ENCODE data around the gene HDAC4. TPM values are rescaled to one million over a fixed set of nuclear protein-coding genes. Genes with fewer than 3 reads are reported as not detected.

Gene HDAC4
- total and polyA plus RNA-seq, 4 donors: 2.9 to 37.2 (median 4.4) TPM

- Histone ChIP-seq H3K27me3 (ENCODE audit: control insufficient read depth in 4 of 4, insufficient read depth in 4 of 4, low read length in 3 of 4) (no peaks in the 10 kb centered on the region), H3K36me3 (ENCODE audit: control insufficient read depth in 4 of 4, insufficient read depth in 3 of 4, low read depth in 1 of 4, low read length in 3 of 4) (peaks cover 0 to 2% (median 0%) of the 10 kb centered on the region in 4 donors), H3K27ac (ENCODE audit: low read depth in 1 of 2, low read length in 2 of 2) (no peak overlapping the region), H3K4me3 (ENCODE audit: low read depth in 1 of 3, low read length in 3 of 3) (no peak overlapping the region), H3K9ac (ENCODE audit: low read depth in 1 of 2, low read length in 2 of 2) (no peak overlapping the region), H3K4me1 (ENCODE audit: control insufficient read depth in 4 of 4, insufficient read depth in 4 of 4, low read length in 3 of 4) (no peaks in the 10 kb centered on the region), H3K9me3 (ENCODE audit: control insufficient read depth in 4 of 4, low read length in 3 of 4) (no peaks in the 10 kb centered on the region)
- TF ChIP-seq FOXA2 (IDR thresholded peaks at IDR 0.05) (no peak), HNF4G (IDR thresholded peaks at IDR 0.05) (no peak), CTCF (IDR thresholded peaks at IDR 0.05; ENCODE audit: low read depth, low read length, missing input control) (no peak), REST (IDR thresholded peaks at IDR 0.05) (no peak)
- WGBS: 95% methylated on average over 21 of the region's 21 CpGs
- DNase-seq (ENCODE audit: low spot score): no peak
Measured at GRCh38 chr2:239376942-239377531, 23.8 kb downstream of the HDAC4 start.

- no peak for DNase-seq (ENCODE audit: low spot score)
Measured at GRCh38 chr2:239376351-239376750, 24.5 kb downstream of the HDAC4 start.

More at GRCh38 chr2:239376351-239376750, 24.5 kb downstream of the HDAC4 start:
- H3K9ac ChIP-seq (ENCODE audit: low read depth in 1 of 2, low read length in 2 of 2): no peak overlapping the region
- H3K27me3 ChIP-seq (ENCODE audit: control insufficient read depth in 4 of 4, insufficient read depth in 4 of 4, low read length in 3 of 4): no peaks in the 10 kb centered on the region
- TF ChIP-seq ATF3 (IDR thresholded peaks at IDR 0.05) (no peak), FOXA1 (IDR thresholded peaks at IDR 0.05) (no peak), TAF1 (conservative IDR thresholded peaks at IDR 0.05) (no peak), HNF4G (IDR thresholded peaks at IDR 0.05) (no peak), RXRA (IDR thresholded peaks at IDR 0.05) (no peak), REST (IDR thresholded peaks at IDR 0.05) (no peak), ZBTB33 (IDR thresholded peaks at IDR 0.05) (no peak)
- H3K9me3 ChIP-seq (ENCODE audit: control insufficient read depth in 4 of 4, low read length in 3 of 4): no peaks in the 10 kb centered on the region
- no peaks in the 10 kb centered on the region for H3K4me1 ChIP-seq (ENCODE audit: control insufficient read depth in 4 of 4, insufficient read depth in 4 of 4, low read length in 3 of 4)
- no peak overlapping the region for H3K4me3 ChIP-seq (ENCODE audit: low read depth in 1 of 3, low read length in 3 of 3)
- H3K36me3 ChIP-seq (ENCODE audit: control insufficient read depth in 4 of 4, insufficient read depth in 3 of 4, low read depth in 1 of 4, low read length in 3 of 4): peaks cover 0 to 2% (median 0%) of the 10 kb centered on the region in 4 donors
- no peak overlapping the region for H3K27ac ChIP-seq (ENCODE audit: low read depth in 1 of 2, low read length in 2 of 2)
- WGBS: 97% methylated on average over 13 of the region's 13 CpGs
